ENCODE results near the gene TMEM59. TPM values are rescaled to one million over a fixed set of nuclear protein-coding genes. Genes with fewer than 3 reads are reported as not detected.

TMEM59 gene, protein sequence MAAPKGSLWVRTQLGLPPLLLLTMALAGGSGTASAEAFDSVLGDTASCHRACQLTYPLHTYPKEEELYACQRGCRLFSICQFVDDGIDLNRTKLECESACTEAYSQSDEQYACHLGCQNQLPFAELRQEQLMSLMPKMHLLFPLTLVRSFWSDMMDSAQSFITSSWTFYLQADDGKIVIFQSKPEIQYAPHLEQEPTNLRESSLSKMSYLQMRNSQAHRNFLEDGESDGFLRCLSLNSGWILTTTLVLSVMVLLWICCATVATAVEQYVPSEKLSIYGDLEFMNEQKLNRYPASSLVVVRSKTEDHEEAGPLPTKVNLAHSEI
- total RNA-seq, result 211 to 225 TPM (median 223 TPM) in 3 replicates

DNA sequence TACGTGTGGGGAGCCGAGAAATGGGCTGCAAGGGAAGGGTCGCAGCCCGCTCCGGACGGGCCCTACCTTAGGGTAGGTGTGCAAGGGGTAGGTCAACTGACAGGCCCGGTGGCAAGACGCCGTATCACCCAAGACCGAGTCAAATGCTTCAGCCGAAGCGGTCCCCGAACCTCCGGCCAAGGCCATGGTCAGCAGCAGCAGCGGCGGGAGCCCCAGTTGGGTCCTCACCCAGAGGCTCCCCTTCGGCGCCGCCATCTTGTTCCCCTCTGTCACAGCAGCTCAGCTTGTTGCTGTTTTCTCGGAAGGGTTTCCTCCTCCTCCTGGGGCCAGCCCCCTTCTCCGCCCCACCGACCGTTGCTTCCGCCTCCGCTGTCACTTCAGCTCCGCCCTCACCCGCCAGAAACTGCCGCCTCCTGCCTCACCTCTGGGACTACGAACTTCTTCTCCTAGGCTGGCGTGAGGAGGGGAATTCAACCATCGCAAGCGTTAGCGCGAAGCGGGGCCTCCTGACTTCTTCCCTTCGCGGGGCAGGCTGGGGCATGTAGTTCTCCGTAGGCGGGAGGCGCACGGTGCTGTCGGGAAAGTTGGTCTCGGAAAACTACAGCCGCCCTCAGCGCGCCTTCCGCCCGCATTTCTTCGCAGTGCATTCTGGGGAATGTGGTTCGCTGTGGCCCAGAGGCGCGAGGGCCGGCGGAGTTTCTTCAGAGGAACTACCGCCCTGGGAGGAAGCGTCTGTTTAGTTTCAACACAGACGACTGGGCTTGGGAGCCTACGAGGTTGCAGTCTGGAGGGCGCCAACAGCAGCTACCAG lies at the start of gene TMEM59, which contains the start of gene TCEANC2:
TMEM59 (minus strand) TSS at position 271 of the 811 bp plus-strand sequence; CDS start at position 255, 16 bp downstream.
TCEANC2 (plus strand) TSS at position 675 of the 811 bp plus-strand sequence. CDS start 815 bp downstream, outside the sequence.
- H3K4me3 Mint-ChIP-seq, result no peak within 1 kb of the TSS
- DNase-seq (ENCODE audit: low spot score in 2 of 2, unreplicated experiment in 2 of 2), result peak; percentile 94 to 96
- H3K36me3 Mint-ChIP-seq, result no peaks in the 10 kb centered on the region
- no peak within 1 kb of the TSS for H3K27ac Mint-ChIP-seq
- H3K4me1 Mint-ChIP-seq, result peaks cover 15% of the 10 kb centered on the region
- H3K9me3 Mint-ChIP-seq, result no peaks in the 10 kb centered on the region
- no peaks in the 10 kb centered on the region for H3K27me3 Mint-ChIP-seq (ENCODE audit: low read depth)
- TF ChIP-seq, protein P1, sequence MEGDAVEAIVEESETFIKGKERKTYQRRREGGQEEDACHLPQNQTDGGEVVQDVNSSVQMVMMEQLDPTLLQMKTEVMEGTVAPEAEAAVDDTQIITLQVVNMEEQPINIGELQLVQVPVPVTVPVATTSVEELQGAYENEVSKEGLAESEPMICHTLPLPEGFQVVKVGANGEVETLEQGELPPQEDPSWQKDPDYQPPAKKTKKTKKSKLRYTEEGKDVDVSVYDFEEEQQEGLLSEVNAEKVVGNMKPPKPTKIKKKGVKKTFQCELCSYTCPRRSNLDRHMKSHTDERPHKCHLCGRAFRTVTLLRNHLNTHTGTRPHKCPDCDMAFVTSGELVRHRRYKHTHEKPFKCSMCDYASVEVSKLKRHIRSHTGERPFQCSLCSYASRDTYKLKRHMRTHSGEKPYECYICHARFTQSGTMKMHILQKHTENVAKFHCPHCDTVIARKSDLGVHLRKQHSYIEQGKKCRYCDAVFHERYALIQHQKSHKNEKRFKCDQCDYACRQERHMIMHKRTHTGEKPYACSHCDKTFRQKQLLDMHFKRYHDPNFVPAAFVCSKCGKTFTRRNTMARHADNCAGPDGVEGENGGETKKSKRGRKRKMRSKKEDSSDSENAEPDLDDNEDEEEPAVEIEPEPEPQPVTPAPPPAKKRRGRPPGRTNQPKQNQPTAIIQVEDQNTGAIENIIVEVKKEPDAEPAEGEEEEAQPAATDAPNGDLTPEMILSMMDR (IDR thresholded peaks at IDR 0.05; ENCODE audit: unreplicated experiment), result no peak

DNA sequence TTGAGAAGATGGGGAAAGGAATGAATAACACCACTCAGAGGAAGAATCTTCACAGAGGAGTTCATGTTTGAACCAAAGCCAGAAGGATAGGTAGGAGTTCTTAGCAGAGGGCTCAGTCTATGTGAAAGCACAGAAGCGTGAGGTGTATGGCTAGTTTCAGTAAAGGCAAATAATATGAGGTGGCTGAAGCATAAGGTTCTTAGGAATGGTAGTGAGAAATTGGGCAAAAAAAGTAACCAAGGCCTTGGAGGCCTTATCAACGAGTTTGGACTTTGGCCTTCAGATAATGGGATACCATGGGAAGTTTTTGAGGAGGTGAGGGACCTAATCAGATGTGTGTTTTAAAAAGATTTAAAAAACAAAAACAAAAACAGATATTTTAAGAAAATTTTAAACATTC lies 47.5 kb upstream of the TMEM59 start:
- TF ChIP-seq, protein P1 (IDR thresholded peaks at IDR 0.05; ENCODE audit: unreplicated experiment), result no peak
- no peak for DNase-seq (ENCODE audit: low spot score in 2 of 2, unreplicated experiment in 2 of 2)
- peaks cover 16% of the 10 kb centered on the region for H3K36me3 Mint-ChIP-seq
- H3K4me1 Mint-ChIP-seq, result peaks cover 3% of the 10 kb centered on the region
- H3K27ac Mint-ChIP-seq, result no peak overlapping the region
- H3K27me3 Mint-ChIP-seq (ENCODE audit: low read depth), result no peaks in the 10 kb centered on the region
- no peak overlapping the region for H3K4me3 Mint-ChIP-seq
- H3K9me3 Mint-ChIP-seq, result peaks cover 8% of the 10 kb centered on the region

DNA sequence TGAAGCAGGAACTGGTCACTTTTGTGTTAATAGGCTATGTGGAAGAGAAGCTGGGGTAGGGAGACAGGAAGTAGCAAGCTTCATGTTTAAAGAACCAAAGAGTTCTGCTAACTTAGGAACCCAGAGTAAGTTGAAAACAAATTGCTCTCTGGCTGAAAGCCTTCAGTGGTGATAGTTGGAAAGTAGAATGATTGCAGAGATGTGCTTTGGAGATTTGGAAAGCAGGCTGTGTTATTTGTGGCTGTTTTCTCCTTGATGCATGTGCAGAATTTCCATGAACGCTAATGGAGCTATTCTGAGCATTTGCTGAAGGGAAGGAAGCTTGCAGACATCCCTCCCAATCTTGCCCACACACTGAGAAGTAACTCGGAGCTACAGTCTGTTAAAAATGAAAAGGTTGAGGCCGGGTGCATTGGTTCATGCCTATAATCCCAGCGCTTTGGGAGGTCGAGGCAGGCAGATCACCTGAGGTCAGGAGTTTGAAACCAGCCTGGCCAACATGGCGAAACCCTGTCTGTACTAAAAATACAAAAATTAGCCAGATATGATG lies 46.1 kb upstream of the TMEM59 start:
- peaks cover 3% of the 10 kb centered on the region for H3K4me1 Mint-ChIP-seq
- TF ChIP-seq, protein P1 (IDR thresholded peaks at IDR 0.05; ENCODE audit: unreplicated experiment), result no peak
- H3K27ac Mint-ChIP-seq, result no peak overlapping the region
- peaks cover 8% of the 10 kb centered on the region for H3K9me3 Mint-ChIP-seq
- peaks cover 16% of the 10 kb centered on the region for H3K36me3 Mint-ChIP-seq
- no peak overlapping the region for H3K4me3 Mint-ChIP-seq
- no peaks in the 10 kb centered on the region for H3K27me3 Mint-ChIP-seq (ENCODE audit: low read depth)
- DNase-seq (ENCODE audit: low spot score in 2 of 2, unreplicated experiment in 2 of 2), result no peak

DNA sequence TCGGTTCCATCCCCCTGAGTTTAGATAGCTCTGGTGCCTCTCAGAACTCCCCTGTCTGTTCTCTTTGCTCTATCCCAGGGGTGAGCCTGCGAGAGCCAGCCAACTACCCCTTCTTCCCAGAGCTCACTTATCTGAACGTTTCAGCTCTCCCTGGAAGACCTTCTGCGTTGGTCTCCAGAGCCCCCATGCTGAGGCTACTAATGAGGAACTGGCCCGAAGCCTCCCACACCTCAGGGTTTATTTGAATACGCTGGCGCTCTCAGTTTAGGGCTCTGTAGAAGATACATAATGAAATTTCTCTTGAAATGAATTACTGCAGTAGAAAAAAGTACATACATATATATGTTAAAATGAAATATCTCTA lies 43.9 kb upstream of the TMEM59 start:
- peaks cover 10% of the 10 kb centered on the region for H3K36me3 Mint-ChIP-seq
- no peak overlapping the region for H3K4me3 Mint-ChIP-seq
- H3K27me3 Mint-ChIP-seq (ENCODE audit: low read depth), result no peaks in the 10 kb centered on the region
- no peak overlapping the region for H3K27ac Mint-ChIP-seq
- TF ChIP-seq, protein P1 (IDR thresholded peaks at IDR 0.05; ENCODE audit: unreplicated experiment), result no peak
- H3K4me1 Mint-ChIP-seq, result peaks cover 3% of the 10 kb centered on the region
- DNase-seq (ENCODE audit: low spot score in 2 of 2, unreplicated experiment in 2 of 2), result no peak
- no peaks in the 10 kb centered on the region for H3K9me3 Mint-ChIP-seq

DNA sequence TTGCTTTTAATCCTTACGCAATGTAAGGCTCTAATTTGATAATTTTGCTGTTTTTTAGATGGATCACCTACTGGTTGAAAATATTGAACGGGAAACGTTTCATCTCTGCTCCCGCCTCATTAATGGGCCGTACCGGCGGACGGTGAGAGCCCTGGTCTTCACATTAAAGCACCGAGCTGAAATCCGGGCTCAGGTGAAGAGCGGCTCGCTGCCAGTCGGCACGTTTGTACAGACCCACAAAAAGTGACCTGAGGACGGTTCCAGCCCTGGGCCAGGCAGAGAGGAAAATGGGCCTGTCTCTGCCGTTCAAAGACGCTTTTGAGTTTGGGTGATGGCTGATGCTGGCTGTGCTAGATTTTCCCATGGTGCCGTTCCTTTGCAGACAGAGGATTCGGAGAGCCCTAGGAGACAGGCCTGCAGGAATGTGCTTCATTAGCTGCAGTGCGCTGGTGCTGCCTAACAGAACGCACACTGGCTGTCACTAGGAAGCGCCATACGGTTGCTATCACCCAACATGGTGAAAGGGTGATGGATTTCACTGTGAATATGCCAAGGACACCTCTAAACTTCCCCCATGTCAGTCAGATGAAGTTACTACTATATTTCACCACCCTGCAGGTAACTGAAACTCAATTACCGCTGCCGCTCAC lies 43.3 kb upstream of the TMEM59 start:
- Mint-ChIP-seq H3K27ac (no peak overlapping the region), H3K27me3 (ENCODE audit: low read depth) (no peaks in the 10 kb centered on the region), H3K4me1 (peaks cover 3% of the 10 kb centered on the region), H3K36me3 (peaks cover 10% of the 10 kb centered on the region), H3K9me3 (no peaks in the 10 kb centered on the region), H3K4me3 (no peak overlapping the region)
- TF ChIP-seq, protein P1 (IDR thresholded peaks at IDR 0.05; ENCODE audit: unreplicated experiment), result no peak
- no peak for DNase-seq (ENCODE audit: low spot score in 2 of 2, unreplicated experiment in 2 of 2)
